H1 (cell line): ENCODE results near the gene SOX10. TPM values are rescaled to one million over a fixed set of nuclear protein-coding genes. Genes with fewer than 3 reads are reported as not detected.
A peak's percentile ranks its signal among the peaks of the same experiment; 100 is the strongest.

Experiments used
- CTCF ChIA-PET: fragments of 300-600 bp; sonication (Branson Sonifier 250); formaldehyde crosslinking; loops from one replicate; lab custom pipeline; 2021; ENCODE audit not compliant: partially characterized antibody; lab: Charles Lee
- POLR2A ChIA-PET: fragments of 300-600 bp; sonication (Branson Sonifier 250); formaldehyde crosslinking; loops from one replicate; lab custom pipeline; 2021; ENCODE audit warnings: inconsistent platforms; ENCODE audit not compliant: partially characterized antibody; lab: Charles Lee
- DNase-seq, 2 experiments: peaks; one replicate each; pipeline versions ENCODE4 v3.0.0 to v3.0.0-alpha.2; 2010 to 2022; ENCODE audit warnings: low spot score in 2 of 2, low read depth in 1 of 2, mixed read lengths in 1 of 2
- FAIRE-seq: peaks from 2 replicates; lab custom pipeline; 2011; peaks lifted over from hg19 to GRCh38; lab: Jason Lieb, UNC
- H2AFZ ChIP-seq: 2 replicates; pipeline ENCODE4 v1.8.1; 2012; ENCODE audit warnings: low read length, inconsistent platforms
- H2AK5ac ChIP-seq: 2 replicates; pipeline ENCODE4 v1.6.1; 2013; ENCODE audit warnings: low read depth, low read length
- H2BK120ac ChIP-seq: replicated peaks from 2 replicates; pipeline ENCODE3; 2013; ENCODE audit warnings: low read depth, low read length, inconsistent platforms
- H2BK12ac ChIP-seq: 2 replicates; pipeline ENCODE4 v1.6.1; 2013; ENCODE audit warnings: low read depth, low read length
- H2BK15ac ChIP-seq: 2 replicates; pipeline ENCODE4 v1.6.1; 2013; ENCODE audit warnings: low read length
- H2BK20ac ChIP-seq: 2 replicates; pipeline ENCODE4 v1.6.1; 2013; ENCODE audit warnings: low read length
- H2BK5ac ChIP-seq: 2 replicates; pipeline ENCODE4 v1.6.1; 2013; ENCODE audit warnings: low read depth, low read length
- H3K14ac ChIP-seq: 2 replicates; pipeline ENCODE4 v1.6.1; 2013; ENCODE audit warnings: inconsistent platforms; ENCODE audit not compliant: insufficient read length
- H3K18ac ChIP-seq: 2 replicates; pipeline ENCODE4 v1.6.1; 2013; ENCODE audit warnings: low read length; ENCODE audit errors: extremely low read depth
- H3K23ac ChIP-seq: 2 replicates; pipeline ENCODE4 v1.6.1; 2013; ENCODE audit warnings: inconsistent platforms; ENCODE audit not compliant: insufficient read length
- H3K23me2 ChIP-seq: 2 replicates; pipeline ENCODE4 v1.6.1; 2013; ENCODE audit warnings: low read depth, low read length
- H3K27ac ChIP-seq: 2 replicates; pipeline ENCODE4 v1.6.1; 2011; ENCODE audit warnings: low read depth, low read length, inconsistent platforms
- H3K27me3 ChIP-seq, 4 experiments: replicated peaks in 1 of 4; 1 replicate in 1 of 4; 2 replicates in 3 of 4; pipeline versions ENCODE4 v1.6.1 to v1.8.1; 2011 to 2013; ENCODE audit warnings: low read length in 3 of 4, mild to moderate bottlenecking in 3 of 4, inconsistent platforms in 2 of 4, mixed read lengths in 2 of 4, moderate library complexity in 1 of 4; ENCODE audit not compliant: control insufficient read depth in 3 of 4, insufficient read depth in 3 of 4; ENCODE audit errors: extremely low read depth in 1 of 4
- H3K36me3 ChIP-seq, 4 experiments: 2 replicates each; pipeline versions ENCODE4 v1.6.1 to v1.8.1; 2011 to 2013; ENCODE audit warnings: mild to moderate bottlenecking in 4 of 4, low read length in 3 of 4, moderate library complexity in 2 of 4, control low read depth in 1 of 4, inconsistent platforms in 1 of 4; ENCODE audit not compliant: insufficient read depth in 4 of 4, control insufficient read depth in 2 of 4
- H3K4ac ChIP-seq: replicated peaks from 2 replicates; pipeline ENCODE3; 2013; ENCODE audit warnings: low read length, low read depth, mixed read lengths, inconsistent platforms; ENCODE audit not compliant: insufficient read length
- H3K4me1 ChIP-seq, 4 experiments: replicated peaks in 1 of 4; 1 replicate in 1 of 4; 2 replicates in 3 of 4; pipeline versions ENCODE4 v1.6.1 to v1.8.1; 2011 to 2013; ENCODE audit warnings: low read length in 3 of 4, inconsistent platforms in 2 of 4, mixed read lengths in 1 of 4; ENCODE audit not compliant: insufficient read depth in 4 of 4, control insufficient read depth in 3 of 4
- H3K4me2 ChIP-seq, 2 experiments: 2 replicates each; pipeline versions ENCODE4 v1.6.1 to v1.8.1; 2011 to 2013; ENCODE audit warnings: low read depth in 2 of 2, low read length in 2 of 2, control low read depth in 1 of 2, inconsistent platforms in 1 of 2, mild to moderate bottlenecking in 1 of 2; ENCODE audit not compliant: insufficient read depth in 1 of 2
- H3K4me3 ChIP-seq, 4 experiments: fragments of 200-600, 300-600 bp in 1 of 4; sonication (generic), shearing (Covaris generic), sonication (Bioruptor Twin) in 1 of 4; 2 replicates each; pipeline versions ENCODE4 v1.5.1 to v1.8.1; 2011 to 2016; ENCODE audit warnings: low read length in 4 of 4, low read depth in 3 of 4, control low read depth in 2 of 4, inconsistent platforms in 2 of 4, mild to moderate bottlenecking in 2 of 4, mixed read lengths in 1 of 4, moderate library complexity in 1 of 4; ENCODE audit not compliant: insufficient read depth in 2 of 4; ENCODE audit errors: extremely low read depth in 1 of 4
- H3K56ac ChIP-seq: replicated peaks from 2 replicates; pipeline ENCODE3; 2013; ENCODE audit warnings: low read depth, mild to moderate bottlenecking, mixed read lengths, low read length, inconsistent platforms; ENCODE audit not compliant: insufficient read length
- H3K79me1 ChIP-seq: 2 replicates; pipeline ENCODE4 v1.6.1; 2013; ENCODE audit warnings: low read depth, low read length, control low read depth
- H3K79me2 ChIP-seq, 2 experiments: 2 replicates each; pipeline versions ENCODE4 v1.6.1 to v1.8.1; 2012 to 2013; ENCODE audit warnings: low read length in 2 of 2, mild to moderate bottlenecking in 2 of 2, inconsistent platforms in 1 of 2; ENCODE audit not compliant: insufficient read depth in 2 of 2, control insufficient read depth in 1 of 2
- H3K9ac ChIP-seq, 4 experiments: replicated peaks in 1 of 4; 1 replicate in 1 of 4; 2 replicates in 3 of 4; pipeline versions ENCODE4 v1.6.1 to v1.8.1; 2011 to 2013; ENCODE audit warnings: low read depth in 3 of 4, low read length in 3 of 4, control low read depth in 2 of 4, mild to moderate bottlenecking in 2 of 4, moderate library complexity in 2 of 4, inconsistent platforms in 1 of 4; ENCODE audit errors: extremely low read depth in 1 of 4
- H3K9me3 ChIP-seq, 2 experiments: 2 replicates each; pipeline versions ENCODE4 v1.6.1 to v1.8.1; 2012 to 2013; ENCODE audit warnings: mild to moderate bottlenecking in 2 of 2, moderate library complexity in 2 of 2, control low read depth in 1 of 2, inconsistent platforms in 1 of 2, low read depth in 1 of 2, low read length in 1 of 2, mixed read lengths in 1 of 2; ENCODE audit not compliant: insufficient read depth in 2 of 2
- H4K20me1 ChIP-seq, 2 experiments: replicated peaks in 1 of 2; 2 replicates each; pipeline versions ENCODE3 to v1.8.1; 2011 to 2013; ENCODE audit warnings: inconsistent platforms in 2 of 2, low read length in 2 of 2, mild to moderate bottlenecking in 1 of 2; ENCODE audit not compliant: insufficient read depth in 2 of 2, control insufficient read depth in 1 of 2
- H4K5ac ChIP-seq: 2 replicates; pipeline ENCODE4 v1.6.1; 2013; ENCODE audit warnings: low read length, low read depth, mixed read lengths, inconsistent platforms; ENCODE audit not compliant: insufficient read length
- H4K8ac ChIP-seq: 2 replicates; pipeline ENCODE4 v1.8.0; 2013; ENCODE audit warnings: mild to moderate bottlenecking, moderate library complexity, low read length, inconsistent platforms; ENCODE audit not compliant: insufficient read depth; ENCODE audit errors: extremely low read depth
- H4K91ac ChIP-seq: replicated peaks from 2 replicates; pipeline ENCODE3; 2013; ENCODE audit warnings: low read length, mixed read lengths, inconsistent platforms; ENCODE audit not compliant: insufficient read length
- ATF3 ChIP-seq: IDR thresholded peaks from 2 replicates; pipeline ENCODE4 v1.6.1; 2011; ENCODE audit warnings: low read depth, mild to moderate bottlenecking, low read length; ENCODE audit not compliant: insufficient read depth
- BRCA1 ChIP-seq: IDR thresholded peaks from 2 replicates; pipeline ENCODE4 v1.6.1; 2012; ENCODE audit warnings: low read depth, low read length, improper control_type of control experiment
- CTBP2 ChIP-seq: IDR thresholded peaks from 2 replicates; pipeline ENCODE4 v1.7.0; 2011; ENCODE audit warnings: borderline replicate concordance, mild to moderate bottlenecking, moderate library complexity, mixed read lengths, low read length; ENCODE audit not compliant: insufficient read depth, insufficient read length
- KDM1A ChIP-seq: fragments of 200-600, 300-600 bp; sonication (generic); IDR thresholded peaks from 2 replicates; pipeline ENCODE4 v1.7.1; 2016; ENCODE audit warnings: mild to moderate bottlenecking, low read length, borderline replicate concordance
- RXRA ChIP-seq: IDR thresholded peaks from 2 replicates; pipeline ENCODE4 v1.6.1; 2011; ENCODE audit warnings: low read depth, mild to moderate bottlenecking, low read length, moderate library complexity; ENCODE audit not compliant: insufficient read depth
- SIRT6 ChIP-seq: IDR thresholded peaks from one replicate; pipeline ENCODE4 v1.7.1; 2012; ENCODE audit warnings: low read length, inconsistent platforms
- TAF1 ChIP-seq: IDR thresholded peaks from 2 replicates; pipeline ENCODE4 v1.6.1; 2011; ENCODE audit warnings: mild to moderate bottlenecking, low read depth, low read length
- WGBS, 2 experiments: shearing (Covaris generic) in 1 of 2; methylation state at CpG; one replicate each; pipeline versions ENCODE4 v1.1.6 to v1.1.7; 2013 to 2015; ENCODE audit warnings: low lambda C conversion rate in 2 of 2, mixed read lengths in 2 of 2, inconsistent platforms in 1 of 2, low coverage in 1 of 2, missing lambda C conversion rate in 1 of 2; ENCODE audit not compliant: insufficient replicate concordance in 2 of 2, insufficient coverage in 1 of 2, insufficient read length in 1 of 2; ENCODE audit errors: extremely low coverage in 1 of 2, missing lambda C conversion rate in 1 of 2; 5-methylcytosine and 5-hydroxymethylcytosine counted together
- polyA plus RNA-seq, 7 experiments: library from polyadenylated mRNA; depleted of rRNA in 3 of 7; stranded (reverse) in 5 of 7; unstranded in 2 of 7; fragments of >200 nt in 5 of 7; fragments of 200-250 nt in 2 of 7; gene quantifications; 1 replicate in 5 of 7; 2 replicates in 1 of 7; 4 replicates in 1 of 7; pipeline versions ENCODE4 v1.2.1 to v1.2.3, GENCODE V29; 2011 to 2013; ENCODE audit warnings: missing spikeins in 2 of 7, mixed read lengths in 2 of 7
- total RNA-seq: library from RNA; stranded (reverse); fragmentation: NEBNext Ultra II Directional; extraction: Animal tissue kit (Norgen Biotek cat#: 25700); gene quantifications from 2 replicates; pipeline ENCODE4 v1.2.1, GENCODE V29; 2021

The SOX10 gene
- total and polyA plus RNA-seq, 2 of the 8 experiments (the other 6 are each of a cell fraction or from before 2014, with no cell fraction given), result 2.7 TPM

- peaks cover 0 to 30% (median 17%) of the 10 kb centered on the region in 4 experiments; a peak in 6 of 7 replicates for H3K4me1 ChIP-seq
- H3K27ac ChIP-seq, result no peak overlapping the region
- H3K18ac ChIP-seq, result no peak overlapping the region
- H3K23me2 ChIP-seq, result peaks cover 3% of the 10 kb centered on the region; the same call in 1 of the 2 replicates
- H3K56ac ChIP-seq, result no peak overlapping the region
- H3K14ac ChIP-seq, result no peak overlapping the region
- no peak overlapping the region for H2BK20ac ChIP-seq
- no peak overlapping the region for H3K4me3 ChIP-seq
- H4K91ac ChIP-seq, result no peak overlapping the region
- H3K79me1 ChIP-seq, result no peaks in the 10 kb centered on the region
- CTCF ChIA-PET, result interaction anchor here (0.6 to 2.3 kb wide), 7 partner anchors 9 to 538 kb away, joined by 3 to 8 read pairs (median 4); no protein-coding TSS in a partner anchor
- H3K27me3 ChIP-seq, result peaks cover 0 to 8% (median under 1%) of the 10 kb centered on the region in 4 experiments; a peak in 1 of 7 replicates
- POLR2A ChIA-PET, result interaction anchor here (0.8 to 1.3 kb wide), 3 partner anchors 13 to 80 kb away, joined by 3 read pairs; partner anchors contain the start of gene BAIAP2L2
- H2AK5ac ChIP-seq, result no peak overlapping the region
- H4K8ac ChIP-seq, result no peak overlapping the region
- no peak overlapping the region for H2BK120ac ChIP-seq
- 85% methylated on average over 5 of the region's 5 CpGs; no CpG with 5 or more reads in 1 of the 2 experiments for WGBS, 2 experiments
- peak overlapping the region; percentile 0; the same call in 1 of the 2 replicates for H2BK15ac ChIP-seq
- no peak for DNase-seq
- no peaks in the 10 kb centered on the region for H3K36me3 ChIP-seq
- no peak overlapping the region for H4K5ac ChIP-seq
- FAIRE-seq, result no peak
- no peak overlapping the region for H3K4me2 ChIP-seq
- H2AFZ ChIP-seq, result no peak overlapping the region
- TF ChIP-seq BRCA1 (no peak), TAF1 (no peak), SIRT6 (no peak), RXRA (no peak), CTBP2 (no peak), ATF3 (no peak), KDM1A (no peak)
- no peaks in the 10 kb centered on the region for H3K9me3 ChIP-seq
- peak overlapping the region; percentile 39; the same call in 1 of the 2 replicates for H2BK12ac ChIP-seq
- peaks cover 0 to 3% of the 10 kb centered on the region in 2 experiments for H4K20me1 ChIP-seq
- no peak overlapping the region for H2BK5ac ChIP-seq
- no peak overlapping the region for H3K23ac ChIP-seq
- no peaks in the 10 kb centered on the region for H3K79me2 ChIP-seq
- H3K9ac ChIP-seq, result no peak overlapping the region
- no peak overlapping the region for H3K4ac ChIP-seq
Measured at GRCh38 chr22:38029901-38030300, 45.5 kb upstream of the SOX10 start.
